B cell (primary cell): Measurements from ENCODE around the gene DYNLT4. TPM values are rescaled to one million over a fixed set of nuclear protein-coding genes. Genes with fewer than 3 reads are reported as not detected.
A peak's percentile ranks its signal among the peaks of the same experiment; 100 is the strongest.

Experiments used
- ATAC-seq: fragments of 200-7000 bp; cut with Tn5 transposase; one replicate; pipeline ENCODE4 v1.10.0; 2021; ENCODE audit warnings: low read depth, mild to moderate bottlenecking, moderate number of reproducible peaks, moderate library complexity
- CTCF ChIA-PET: fragments of 350-600 bp; sonication (Branson Sonifier 250); formaldehyde crosslinking; loops from one replicate; lab custom pipeline; 2021; ENCODE audit warnings: antibody characterized with exemption, inconsistent platforms; lab: Charles Lee
- POLR2A ChIA-PET: fragments of 350-600 bp; sonication (Branson Sonifier 250); formaldehyde crosslinking; loops from one replicate; lab custom pipeline; 2021; ENCODE audit warnings: antibody characterized with exemption; lab: Charles Lee
- DNase-seq: peaks from one replicate; pipeline ENCODE4 v3.0.0; 2013
- H2AFZ ChIP-seq: 2 replicates; pipeline ENCODE4 v1.6.1; 2012; ENCODE audit warnings: mild to moderate bottlenecking, low read depth, low read length; ENCODE audit not compliant: insufficient read depth, poor library complexity, severe bottlenecking
- H3K27ac ChIP-seq, 2 donors: 1 replicate in 1 of 2; 2 replicates in 1 of 2; pipeline ENCODE4 v1.5.1; 2012 to 2013; ENCODE audit warnings: low read length in 2 of 2, mild to moderate bottlenecking in 2 of 2, moderate library complexity in 1 of 2
- H3K27me3 ChIP-seq, 4 experiments: fragments of 200-600 bp in 1 of 4; sonication (generic) in 1 of 4; replicated peaks in 1 of 4; 1 replicate in 2 of 4; 2 replicates in 2 of 4; pipeline versions ENCODE4 v1.6.1 to v1.7.0; 2013 to 2016; ENCODE audit warnings: low read length in 3 of 4, mild to moderate bottlenecking in 2 of 4, mixed read lengths in 1 of 4, moderate library complexity in 1 of 4; ENCODE audit not compliant: insufficient read depth in 4 of 4, control insufficient read depth in 3 of 4; ENCODE audit errors: control extremely low read depth in 1 of 4
- H3K36me3 ChIP-seq, 2 experiments: replicated peaks in 1 of 2; 1 replicate in 1 of 2; 2 replicates in 1 of 2; pipeline versions ENCODE4 v1.6.1 to v1.7.1; 2013; ENCODE audit warnings: low read length in 1 of 2; ENCODE audit not compliant: insufficient read depth in 2 of 2, control insufficient read depth in 1 of 2; ENCODE audit errors: control extremely low read depth in 1 of 2, extremely low read depth in 1 of 2
- H3K4me1 ChIP-seq, 2 donors: fragments of 200-600 bp in 1 of 2; sonication (generic) in 1 of 2; 1 replicate in 1 of 2; 2 replicates in 1 of 2; pipeline versions ENCODE4 v1.5.1 to v1.6.1; 2013 to 2017; ENCODE audit warnings: low read length in 2 of 2; ENCODE audit not compliant: control insufficient read depth in 2 of 2, insufficient read depth in 2 of 2
- H3K4me2 ChIP-seq: replicated peaks from 2 replicates; pipeline ENCODE3; 2012; ENCODE audit warnings: mild to moderate bottlenecking, low read depth, low read length; ENCODE audit not compliant: poor library complexity, severe bottlenecking
- H3K4me3 ChIP-seq, 5 experiments: fragments of 200-600 bp in 1 of 5; sonication (generic) in 1 of 5; 1 replicate in 3 of 5; 2 replicates in 2 of 5; pipeline versions ENCODE4 v1.5.1 to v1.7.0; 2011 to 2016; ENCODE audit warnings: low read length in 4 of 5, mild to moderate bottlenecking in 4 of 5, low read depth in 2 of 5, control low read depth in 1 of 5, moderate library complexity in 1 of 5; ENCODE audit not compliant: insufficient read depth in 1 of 5; ENCODE audit errors: control extremely low read depth in 1 of 5, extremely low read depth in 1 of 5
- H3K79me2 ChIP-seq: fragments of 200-600 bp; sonication (generic); one replicate; pipeline ENCODE4 v1.6.0; 2016; ENCODE audit warnings: low read length; ENCODE audit not compliant: control insufficient read depth, insufficient read depth
- H3K9ac ChIP-seq: fragments of 200-600 bp; sonication (generic); 2 replicates; pipeline ENCODE4 v1.6.1; 2017; ENCODE audit warnings: mild to moderate bottlenecking, low read length, moderate library complexity
- H3K9me3 ChIP-seq, 3 donors: one replicate each; pipeline versions ENCODE4 v1.6.1 to v1.7.1; 2013; ENCODE audit warnings: low read length in 2 of 3; ENCODE audit not compliant: control insufficient read depth in 2 of 3, insufficient read depth in 1 of 3; ENCODE audit errors: control extremely low read depth in 1 of 3
- H4K20me1 ChIP-seq: 2 replicates; pipeline ENCODE4 v1.6.0; 2012; ENCODE audit warnings: mild to moderate bottlenecking, low read length; ENCODE audit not compliant: insufficient read depth, control insufficient read depth, poor library complexity, severe bottlenecking
- H3K27ac Mint-ChIP-seq: one replicate; pipeline ENCODE4 v1.8.0; 2021; ENCODE audit warnings: mixed read lengths
- H3K27me3 Mint-ChIP-seq: one replicate; pipeline ENCODE4 v1.8.0; 2021; ENCODE audit warnings: mixed read lengths
- H3K4me1 Mint-ChIP-seq: one replicate; pipeline ENCODE4 v1.8.0; 2021; ENCODE audit warnings: mixed read lengths
- H3K4me3 Mint-ChIP-seq: one replicate; pipeline ENCODE4 v1.8.0; 2021; ENCODE audit warnings: mixed read lengths
- H3K9me3 Mint-ChIP-seq: one replicate; pipeline ENCODE4 v1.8.0; 2022; ENCODE audit warnings: mixed read lengths; ENCODE audit not compliant: insufficient read depth
- CTCF ChIP-seq: fragments of 200-600 bp; IDR thresholded peaks from one replicate; pipeline ENCODE4 v1.8.0; 2022; ENCODE audit warnings: antibody characterized with exemption, mild to moderate bottlenecking
- EZH2 ChIP-seq: IDR thresholded peaks from 2 replicates; pipeline ENCODE4 v1.6.1; 2012; ENCODE audit warnings: borderline replicate concordance, low read depth, mild to moderate bottlenecking, moderate library complexity, low read length; ENCODE audit not compliant: insufficient read depth, poor library complexity, severe bottlenecking
- WGBS: methylation state at CpG from one replicate; pipeline ENCODE4 v1.1.5; 2013; ENCODE audit warnings: missing lambda C conversion rate; ENCODE audit not compliant: insufficient coverage; 5-methylcytosine and 5-hydroxymethylcytosine counted together
- intact Hi-C: fragments of 100-400 bp; cut with micrococcal nuclease; formaldehyde crosslinking; loops from one replicate; pipeline ENCODE4 v1.10.0; 2022
- polyA plus RNA-seq: library from polyadenylated mRNA; depleted of rRNA; stranded (reverse); fragments of >200 nt; gene quantifications from 2 replicates; pipeline ENCODE4 v1.2.3, GENCODE V29; 2012
- total RNA-seq, 2 donors: library from RNA; stranded (reverse); fragments of 120-200 nt in 1 of 2; gene quantifications; 1 replicate in 1 of 2; 2 replicates in 1 of 2; pipeline versions ENCODE4 v1.2.3 to v1.2.4, GENCODE V29; 2013 to 2022

Gene DYNLT4
- total and polyA plus RNA-seq, 2 donors (not counting 1 experiment from before 2014, with no cell fraction given), result 0.19 to 0.39 TPM

- 62% methylated on average over 8 of the region's 13 CpGs for WGBS
Observed at GRCh38 chr1:44801491-44802305, 5.5 kb downstream of the DYNLT4 start.

More at GRCh38 chr1:44801491-44802305, 5.5 kb downstream of the DYNLT4 start:
- Histone ChIP-seq H4K20me1 (no peaks in the 10 kb centered on the region), H3K4me1 (peaks cover 16 to 41% of the 10 kb centered on the region in 2 donors), H3K27ac (peak overlapping the region in 1 of 2 donors; percentile 54), H3K9me3 (peaks cover 0 to 3% (median 0%) of the 10 kb centered on the region in 3 donors), H3K27me3 (no peaks in the 10 kb centered on the region), H3K9ac (no peak overlapping the region), H3K79me2 (peaks cover 5% of the 10 kb centered on the region), H3K36me3 (peaks cover 0 to 20% of the 10 kb centered on the region in 2 experiments), H2AFZ (no peak overlapping the region), H3K4me3 (peak overlapping the region in 1 of 5 experiments; percentile 51), H3K4me2 (peak overlapping the region; percentile 100)
- no peak for TF ChIP-seq EZH2
- TF ChIP-seq CTCF, result no peak
- ChIA-PET CTCF (interaction anchor here (0.6 to 4.2 kb wide), 4 partner anchors 7 to 26 kb away, joined by 3 to 70 read pairs (median 42); partner anchors contain the start of genes BEST4, BTBD19 and RPS8), POLR2A (interaction anchor here (1.0 to 2.6 kb wide), 5 partner anchors 8 to 80 kb away, joined by 4 to 61 read pairs (median 14); no protein-coding TSS in a partner anchor)
- peak; percentile 39 for DNase-seq
- intact Hi-C loops, result loop anchor here (2.0 kb wide), 6 partner anchors 15 to 689 kb away; partner anchors contain the start of genes KIF2C, RNU5D-1, TESK2 and UROD
- H3K4me3 Mint-ChIP-seq, result peak overlapping the region; percentile 70
- H3K9me3 Mint-ChIP-seq, result no peaks in the 10 kb centered on the region
- peak overlapping the region; percentile 16 for H3K27ac Mint-ChIP-seq
- H3K27me3 Mint-ChIP-seq, result no peaks in the 10 kb centered on the region
- no peak for ATAC-seq
- H3K4me1 Mint-ChIP-seq, result peaks cover 34% of the 10 kb centered on the region
